ENCODE measurements around the gene CCAR1.
"Not testable (repeated sequence)": the region's sequence is repeated elsewhere in the genome, so short reads cannot be mapped to it uniquely, and the experiment has no call there.

Gene CCAR1

DNA sequence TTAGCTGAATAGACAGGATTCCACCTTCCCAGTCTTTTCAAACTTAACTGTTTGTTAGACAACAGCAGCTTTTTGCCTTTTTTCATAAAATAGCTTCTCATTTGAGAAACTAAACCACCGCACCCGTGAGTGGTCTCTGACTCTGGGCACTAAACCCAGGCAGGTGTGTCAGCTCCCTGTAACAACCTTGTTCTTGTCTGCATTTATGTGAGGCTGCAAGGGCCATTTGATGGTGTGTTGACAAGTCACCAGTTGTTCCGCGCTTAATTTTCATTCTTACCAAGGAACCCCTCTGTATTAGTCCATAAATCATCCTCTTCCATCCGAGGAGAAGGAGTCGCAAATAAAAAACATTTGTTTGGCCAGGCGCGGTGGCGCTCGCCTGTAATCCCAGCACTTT lies 107.8 kb downstream of the CCAR1 start:
- DNase-seq: no peak

DNA sequence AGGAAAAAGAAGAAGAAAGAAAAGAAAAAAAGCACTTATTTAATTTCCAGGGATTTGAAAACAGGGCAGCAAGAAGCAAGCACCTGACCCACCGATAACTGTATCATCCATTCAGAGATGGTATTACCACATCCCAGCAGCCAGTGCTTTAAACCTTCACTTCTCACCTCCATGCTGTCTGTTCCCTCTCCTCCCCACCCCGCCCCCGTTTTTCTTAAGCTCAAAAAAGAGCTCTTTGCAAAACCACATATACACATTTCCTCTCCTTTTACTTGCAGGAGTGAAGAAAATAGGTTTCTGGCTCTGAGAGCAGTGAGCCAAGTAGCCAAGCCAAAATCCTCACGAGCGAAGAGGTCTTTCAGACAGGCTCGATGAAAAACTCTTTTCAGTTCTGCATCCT lies 108.5 kb downstream of the CCAR1 start:
- DNase-seq: no peak

DNA sequence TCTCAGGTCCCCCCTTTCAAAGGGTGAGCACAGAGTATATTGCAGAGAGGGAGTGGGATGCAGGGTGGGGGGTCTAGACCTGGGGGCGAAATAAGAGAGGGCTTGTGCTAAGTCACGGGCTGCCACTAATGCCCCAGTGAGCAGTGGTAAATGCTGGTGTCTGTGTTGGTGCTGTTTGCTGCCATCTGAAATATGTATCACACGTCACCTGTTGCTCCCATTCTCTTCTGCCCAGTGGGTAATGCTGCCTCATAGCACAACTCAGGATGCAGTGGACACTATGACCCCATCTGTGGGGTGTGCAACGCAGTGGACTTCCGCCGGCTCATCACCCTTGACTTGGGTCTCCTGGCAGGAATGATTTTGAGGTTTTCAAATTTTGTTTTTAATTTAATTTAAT lies 108.9 kb downstream of the CCAR1 start:
- DNase-seq: no peak

DNA sequence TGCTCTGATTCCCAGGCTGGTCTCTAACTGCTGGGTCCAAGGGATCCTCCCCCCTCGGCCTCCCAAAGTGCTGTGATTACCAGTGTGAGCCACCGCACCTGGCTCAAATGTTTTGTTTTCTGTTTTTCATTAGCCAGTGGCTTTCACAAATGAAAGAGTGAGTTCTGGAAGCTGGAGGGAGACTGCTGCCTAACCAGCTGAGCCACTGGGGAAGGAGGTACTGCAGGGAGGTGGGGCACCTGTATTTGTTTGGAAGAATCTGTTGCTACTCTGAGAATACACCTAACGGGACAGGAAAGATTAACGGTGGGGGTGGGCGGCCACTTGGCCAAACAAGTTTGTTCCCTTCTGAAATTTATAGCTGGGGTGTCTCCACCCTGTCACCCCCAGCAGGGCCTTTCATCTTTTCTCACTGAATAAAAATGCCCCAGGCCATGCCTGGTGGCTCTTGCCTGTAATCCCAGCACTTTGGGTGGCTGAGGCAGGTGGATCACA lies 111.0 kb downstream of the CCAR1 start:
- no peak for DNase-seq

DNA sequence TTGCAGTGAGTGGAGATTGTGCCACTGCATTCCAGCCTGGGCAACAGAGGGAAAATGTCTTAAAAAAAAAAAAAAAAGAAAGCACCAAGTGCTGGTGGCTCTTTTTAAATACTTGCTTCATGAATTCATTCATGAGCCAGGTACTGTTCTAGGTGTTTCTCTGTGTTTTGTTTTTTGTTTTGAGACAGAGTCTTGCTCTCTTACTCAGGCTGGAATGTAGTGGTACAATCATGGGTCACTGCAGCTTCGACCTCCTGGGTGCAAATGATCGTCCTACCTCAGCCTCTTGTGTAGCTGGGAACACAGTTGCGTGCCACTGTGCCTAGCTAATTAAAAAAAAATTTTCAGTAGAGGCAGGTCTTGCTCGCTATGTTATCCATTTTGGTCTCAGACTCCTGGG lies 111.6 kb downstream of the CCAR1 start:
- DNase-seq: no peak

DNA sequence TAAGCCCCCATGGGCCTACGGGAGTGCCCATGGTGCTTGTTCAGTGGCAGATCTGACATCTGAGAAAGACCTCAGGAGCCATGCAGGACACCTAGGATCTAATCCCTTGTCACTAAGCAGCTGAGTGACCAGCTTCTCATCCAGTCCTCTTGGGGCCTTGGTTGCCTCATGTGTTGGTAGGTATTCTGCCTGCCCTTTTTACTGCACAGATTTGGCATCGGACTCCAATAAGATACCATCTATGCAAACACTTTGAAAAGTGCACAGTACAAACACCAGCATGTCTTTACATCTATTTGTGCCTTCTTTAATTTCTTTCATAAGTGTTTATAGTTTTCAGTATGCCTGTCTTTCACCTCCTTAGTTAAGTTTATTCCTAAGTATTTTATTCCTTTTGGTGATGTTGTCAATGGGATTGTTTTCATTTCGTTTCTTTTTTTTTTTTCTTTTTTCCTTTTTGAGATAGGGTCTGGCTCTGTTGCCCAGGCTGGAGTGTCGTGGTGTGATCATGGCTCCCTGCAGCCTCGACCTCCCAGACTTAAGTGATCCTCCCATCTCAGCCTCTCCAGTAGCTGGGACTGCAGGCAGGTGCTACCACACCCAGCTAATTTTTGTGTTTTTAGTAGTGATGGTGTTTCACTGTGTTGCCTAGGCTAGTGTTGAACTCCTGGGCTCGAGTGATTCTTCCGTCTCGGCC lies 116.7 kb downstream of the CCAR1 start:
- no peak for DNase-seq

DNA sequence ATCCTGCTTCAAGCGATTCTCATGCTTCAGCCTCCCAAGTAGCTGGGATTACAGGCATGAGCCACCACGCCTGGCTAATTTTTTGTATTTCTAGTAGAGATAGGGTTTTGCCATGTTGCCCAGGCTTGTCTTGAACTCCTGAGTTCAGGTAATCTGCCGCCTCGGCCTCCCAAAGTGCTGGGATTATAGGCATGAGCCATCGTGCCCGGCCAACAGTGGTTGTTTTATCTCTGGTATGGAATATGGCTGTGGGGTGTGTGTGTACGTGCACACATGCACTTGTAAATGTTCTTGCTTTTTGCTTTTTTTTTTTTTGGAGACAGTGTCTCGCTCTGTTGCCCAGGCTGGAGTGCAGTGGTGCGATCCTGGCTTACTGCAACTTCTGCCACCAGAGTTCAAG lies 119.6 kb downstream of the CCAR1 start:
- not testable (repeated sequence) for DNase-seq
